ENCODE results near the gene PKM. TPM values are rescaled to one million over a fixed set of nuclear protein-coding genes. Genes with fewer than 3 reads are reported as not detected.

Gene PKM
- total RNA-seq, 1 experiment from 2014 or later = 1,026 TPM

DNA sequence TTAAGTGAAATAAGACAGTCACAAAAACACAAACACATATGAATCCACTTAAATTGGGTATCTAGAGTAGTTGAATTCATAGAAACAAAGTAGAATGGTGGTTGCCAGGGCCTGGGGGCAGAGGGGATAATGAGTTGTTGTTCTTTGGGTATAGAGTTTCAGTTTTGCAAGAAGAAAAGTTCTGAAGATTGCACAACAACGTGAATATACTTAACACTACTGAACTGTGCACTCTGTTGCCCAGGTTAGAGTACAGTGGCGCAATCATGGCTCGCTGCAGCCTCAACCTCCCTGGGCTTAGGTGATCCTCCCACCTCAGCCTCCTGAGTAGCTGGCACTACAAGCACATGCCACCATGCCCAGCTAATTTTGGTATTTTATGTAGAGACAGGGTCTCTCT is 48.3 kb downstream of the PKM start:
- Mint-ChIP-seq H3K9me3 (no peaks in the 10 kb centered on the region), H3K27me3 (ENCODE audit: low read depth) (peaks cover 29% of the 10 kb centered on the region), H3K4me1 (peaks cover 7 to 17% of the 10 kb centered on the region in 2 experiments), H3K27ac (no peak overlapping the region), H3K4me3 (no peak overlapping the region), H3K36me3 (ENCODE audit: insufficient read depth in 1 of 3, low read depth in 3 of 3) (no peaks in the 10 kb centered on the region)
- no peak overlapping the region for H2BK20ac ChIP-seq (ENCODE audit: low read depth, low read length, poor library complexity, severe bottlenecking)
- no peak overlapping the region for H3K4ac ChIP-seq (ENCODE audit: low read depth, low read length)
- H4K91ac ChIP-seq (ENCODE audit: insufficient read length, low read depth, low read length) = no peak overlapping the region
- H2BK12ac ChIP-seq (ENCODE audit: insufficient read length, low read depth, low read length) = no peak overlapping the region
- no peaks in the 10 kb centered on the region for H3K79me2 ChIP-seq (ENCODE audit: insufficient read depth, low read length)
- no peak overlapping the region for H3K23ac ChIP-seq (ENCODE audit: insufficient read length, low read depth, low read length)
- H3K27ac ChIP-seq (ENCODE audit: insufficient read length, low read depth, low read length) = no peak overlapping the region
- H4K5ac ChIP-seq (ENCODE audit: insufficient read length, low read depth, low read length) = no peak overlapping the region
- no peak overlapping the region for H3T11ph ChIP-seq (ENCODE audit: low read length)
- H3K79me1 ChIP-seq (ENCODE audit: insufficient read depth, low read depth, low read length, poor library complexity, severe bottlenecking) = no peaks in the 10 kb centered on the region
- WGBS (ENCODE audit: extremely low coverage, insufficient read length, low lambda C conversion rate) = no CpG with 5 or more reads among the region's 3 CpGs
- H4K8ac ChIP-seq (replicated peaks; ENCODE audit: insufficient read length, low read depth, low read length) = no peak overlapping the region
- H3K56ac ChIP-seq (ENCODE audit: insufficient read length, low read depth, low read length) = no peak overlapping the region
- H2BK5ac ChIP-seq (ENCODE audit: insufficient read length, low read length) = no peak overlapping the region
- TF ChIP-seq, protein P1, sequence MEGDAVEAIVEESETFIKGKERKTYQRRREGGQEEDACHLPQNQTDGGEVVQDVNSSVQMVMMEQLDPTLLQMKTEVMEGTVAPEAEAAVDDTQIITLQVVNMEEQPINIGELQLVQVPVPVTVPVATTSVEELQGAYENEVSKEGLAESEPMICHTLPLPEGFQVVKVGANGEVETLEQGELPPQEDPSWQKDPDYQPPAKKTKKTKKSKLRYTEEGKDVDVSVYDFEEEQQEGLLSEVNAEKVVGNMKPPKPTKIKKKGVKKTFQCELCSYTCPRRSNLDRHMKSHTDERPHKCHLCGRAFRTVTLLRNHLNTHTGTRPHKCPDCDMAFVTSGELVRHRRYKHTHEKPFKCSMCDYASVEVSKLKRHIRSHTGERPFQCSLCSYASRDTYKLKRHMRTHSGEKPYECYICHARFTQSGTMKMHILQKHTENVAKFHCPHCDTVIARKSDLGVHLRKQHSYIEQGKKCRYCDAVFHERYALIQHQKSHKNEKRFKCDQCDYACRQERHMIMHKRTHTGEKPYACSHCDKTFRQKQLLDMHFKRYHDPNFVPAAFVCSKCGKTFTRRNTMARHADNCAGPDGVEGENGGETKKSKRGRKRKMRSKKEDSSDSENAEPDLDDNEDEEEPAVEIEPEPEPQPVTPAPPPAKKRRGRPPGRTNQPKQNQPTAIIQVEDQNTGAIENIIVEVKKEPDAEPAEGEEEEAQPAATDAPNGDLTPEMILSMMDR (conservative IDR thresholded peaks at IDR 0.05) = no peak
- H4K20me1 ChIP-seq (ENCODE audit: control insufficient read depth, insufficient read depth, insufficient read length) = no peaks in the 10 kb centered on the region
- H2BK15ac ChIP-seq (ENCODE audit: low read depth, low read length) = no peak overlapping the region
- no peak overlapping the region for H2BK120ac ChIP-seq (ENCODE audit: low read depth, low read length, poor library complexity, severe bottlenecking)
- H3K27me3 ChIP-seq (ENCODE audit: insufficient read depth, low read length) = no peaks in the 10 kb centered on the region
- H2AFZ ChIP-seq (ENCODE audit: low read length) = no peak overlapping the region
- H3K18ac ChIP-seq (ENCODE audit: insufficient read length, low read depth, low read length) = no peak overlapping the region
- H2AK5ac ChIP-seq (ENCODE audit: insufficient read length, low read length) = no peak overlapping the region
- H3K4me2 ChIP-seq (ENCODE audit: insufficient read depth, insufficient read length, low read length) = no peak overlapping the region
- DNase-seq = no peak
- no peak overlapping the region for H3K14ac ChIP-seq (ENCODE audit: insufficient read depth, low read length)
- no peaks in the 10 kb centered on the region for H3K4me1 ChIP-seq (ENCODE audit: insufficient read depth, low read length)
- H3K9ac ChIP-seq (ENCODE audit: extremely low read depth, insufficient read length, low read length) = no peak overlapping the region
- no peaks in the 10 kb centered on the region for H3K9me3 ChIP-seq (ENCODE audit: control insufficient read depth, low read depth, low read length)
- no peaks in the 10 kb centered on the region for H3K23me2 ChIP-seq (ENCODE audit: insufficient read length, low read depth, low read length, poor library complexity, severe bottlenecking)
